Astrocyte of the spinal cord (primary cell): ENCODE data around the gene HMG20A.
"Not testable (repeated sequence)": the region's sequence is repeated elsewhere in the genome, so short reads cannot be mapped to it uniquely, and the experiment has no call there.

ENCODE experiments used
- DNase-seq: peaks from one replicate; pipeline ENCODE4 v3.0.0; 2011; ENCODE audit warnings: low read depth, low spot score
- H3K4me3 ChIP-seq: 2 replicates; pipeline ENCODE4 v1.5.1; 2011; ENCODE audit warnings: low read depth, mild to moderate bottlenecking, low read length, moderate library complexity
- CTCF ChIP-seq: IDR thresholded peaks from 2 replicates; pipeline ENCODE4 v1.5.1; 2012; ENCODE audit warnings: low read depth, mild to moderate bottlenecking, low read length, inconsistent platforms
- in situ Hi-C: cut with HindIII; loops from 2 replicates; pipeline ENCODE4 v1.10.0; 2017; ENCODE audit warnings: low sequenced_read_pairs

HMG20A gene

GRCh38 chr15:77393471-77393840, 27.2 kb upstream of the HMG20A start:
- DNase-seq, result peak; percentile 18
- in situ Hi-C loops, result no loop called here
- TF ChIP-seq CTCF, result no peak

GRCh38 chr15:77395013-77395774, 25.5 kb upstream of the HMG20A start:
- no peak for TF ChIP-seq CTCF
- in situ Hi-C loops, result no loop called here
- no peak overlapping the region for H3K4me3 ChIP-seq
- DNase-seq, result no peak

More at GRCh38 chr15:77393471-77393840, 27.2 kb upstream of the HMG20A start:
- no peak overlapping the region for H3K4me3 ChIP-seq

- in situ Hi-C loops, result no loop called here
- no peak for DNase-seq
- no peak overlapping the region for H3K4me3 ChIP-seq
- no peak for TF ChIP-seq CTCF
Observed at GRCh38 chr15:77396692-77397091, 24.0 kb upstream of the HMG20A start.

GRCh38 chr15:77398927-77399326, 21.8 kb upstream of the HMG20A start:
- in situ Hi-C loops, result no loop called here
- TF ChIP-seq CTCF, result no peak
- no peak for DNase-seq
- no peak overlapping the region for H3K4me3 ChIP-seq

GRCh38 chr15:77400258-77400657, 20.4 kb upstream of the HMG20A start:
- DNase-seq, result no peak
- in situ Hi-C loops, result no loop called here
- no peak for TF ChIP-seq CTCF
- H3K4me3 ChIP-seq, result no peak overlapping the region

- in situ Hi-C loops, result no loop called here
- H3K4me3 ChIP-seq, result no peak overlapping the region
- no peak for TF ChIP-seq CTCF
- DNase-seq, result peak; percentile 72
Observed at GRCh38 chr15:77402740-77403379, 17.8 kb upstream of the HMG20A start.

GRCh38 chr15:77406173-77406759, 14.4 kb upstream of the HMG20A start:
- in situ Hi-C loops, DNase-seq, H3K4me3 ChIP-seq: not testable (repeated sequence)
